Fibroblast of villous mesenchyme (primary cell): Measurements from ENCODE around the gene APOBEC4. TPM values are rescaled to one million over a fixed set of nuclear protein-coding genes. Genes with fewer than 3 reads are reported as not detected.

ENCODE experiments used
- DNase-seq: peaks from one replicate; pipeline ENCODE4 v3.0.0-alpha.2; 2010; ENCODE audit warnings: low read depth
- H3K4me3 ChIP-seq: 2 replicates; pipeline ENCODE4 v1.5.1; 2011; ENCODE audit warnings: low read depth, mild to moderate bottlenecking, low read length
- CTCF ChIP-seq: IDR thresholded peaks from 2 replicates; pipeline ENCODE4 v1.5.1; 2012; ENCODE audit warnings: low read depth, mild to moderate bottlenecking, low read length; ENCODE audit not compliant: insufficient read depth
- total RNA-seq: library from RNA; depleted of rRNA; stranded (reverse); fragments of >200 nt; gene quantifications from 2 replicates; pipeline ENCODE4 v1.2.3, GENCODE V29; 2012

APOBEC4 gene
- total RNA-seq, 1 donor: not detected

GRCh38 chr1:183612407-183612806 lies 40.7 kb downstream of the APOBEC4 start:
- no peak for TF ChIP-seq CTCF
- DNase-seq: no peak
- H3K4me3 ChIP-seq: no peak overlapping the region

- TF ChIP-seq CTCF: no peak
- H3K4me3 ChIP-seq: no peak overlapping the region
- no peak for DNase-seq
Measured at GRCh38 chr1:183611021-183611420, 42.1 kb downstream of the APOBEC4 start.

GRCh38 chr1:183609759-183610452 lies 43.2 kb downstream of the APOBEC4 start:
- no peak for DNase-seq
- no peak overlapping the region for H3K4me3 ChIP-seq
- TF ChIP-seq CTCF: no peak

GRCh38 chr1:183609313-183609712 lies 43.8 kb downstream of the APOBEC4 start:
- peak; percentile 71 for TF ChIP-seq CTCF
- DNase-seq: peak; percentile 75
- no peak overlapping the region for H3K4me3 ChIP-seq

GRCh38 chr1:183607322-183607980 lies 45.7 kb downstream of the APOBEC4 start:
- TF ChIP-seq CTCF: no peak
- no peak for DNase-seq
- no peak overlapping the region for H3K4me3 ChIP-seq

GRCh38 chr1:183605904-183606303 lies 47.2 kb downstream of the APOBEC4 start:
- no peak for TF ChIP-seq CTCF
- DNase-seq: no peak
- no peak overlapping the region for H3K4me3 ChIP-seq

- H3K4me3 ChIP-seq: no peak overlapping the region
- no peak for TF ChIP-seq CTCF
- no peak for DNase-seq
Measured at GRCh38 chr1:183604815-183605214, 48.3 kb downstream of the APOBEC4 start.
